Right kidney (tissue), 1 donor: ENCODE results near the gene SPRED3.
A peak's percentile ranks its signal among the peaks of the same experiment; 100 is the strongest.
"Not testable (repeated sequence)": the region's sequence is repeated elsewhere in the genome, so short reads cannot be mapped to it uniquely, and the experiment has no call there.

Experiments
- DNase-seq: peaks from one replicate; pipeline ENCODE4 v3.0.0-alpha.2; 2016

The SPRED3 gene

GRCh38 chr19:38420935-38421334 is 32.4 kb downstream of the SPRED3 start:
- no peak for DNase-seq

DNA sequence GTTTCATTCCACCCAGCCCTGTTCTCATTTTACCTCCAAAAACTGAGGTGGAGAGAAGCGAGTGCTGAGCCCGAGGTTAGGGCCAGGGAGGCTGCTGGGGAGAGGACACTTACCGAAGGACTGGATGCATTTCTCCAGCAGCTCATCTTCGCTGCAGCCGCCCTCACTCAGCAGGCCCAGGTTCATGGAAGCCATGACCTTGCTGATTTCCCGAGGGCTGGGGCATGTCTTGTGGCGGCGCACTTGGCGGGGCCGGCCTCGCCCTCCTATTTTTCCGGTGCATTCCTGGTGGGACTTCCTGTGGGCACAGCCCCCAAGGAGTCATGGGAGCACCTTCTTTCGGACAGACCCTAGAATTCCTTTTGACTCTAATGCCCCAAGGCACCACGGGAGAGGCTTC is 33.4 kb downstream of the SPRED3 start:
- no peak for DNase-seq

- no peak for DNase-seq
Observed at GRCh38 chr19:38422438-38422837, 33.9 kb downstream of the SPRED3 start.

GRCh38 chr19:38424272-38424671 is 35.8 kb downstream of the SPRED3 start:
- no peak for DNase-seq

- DNase-seq, result no peak
Observed at GRCh38 chr19:38425222-38425809, 36.8 kb downstream of the SPRED3 start.

DNA sequence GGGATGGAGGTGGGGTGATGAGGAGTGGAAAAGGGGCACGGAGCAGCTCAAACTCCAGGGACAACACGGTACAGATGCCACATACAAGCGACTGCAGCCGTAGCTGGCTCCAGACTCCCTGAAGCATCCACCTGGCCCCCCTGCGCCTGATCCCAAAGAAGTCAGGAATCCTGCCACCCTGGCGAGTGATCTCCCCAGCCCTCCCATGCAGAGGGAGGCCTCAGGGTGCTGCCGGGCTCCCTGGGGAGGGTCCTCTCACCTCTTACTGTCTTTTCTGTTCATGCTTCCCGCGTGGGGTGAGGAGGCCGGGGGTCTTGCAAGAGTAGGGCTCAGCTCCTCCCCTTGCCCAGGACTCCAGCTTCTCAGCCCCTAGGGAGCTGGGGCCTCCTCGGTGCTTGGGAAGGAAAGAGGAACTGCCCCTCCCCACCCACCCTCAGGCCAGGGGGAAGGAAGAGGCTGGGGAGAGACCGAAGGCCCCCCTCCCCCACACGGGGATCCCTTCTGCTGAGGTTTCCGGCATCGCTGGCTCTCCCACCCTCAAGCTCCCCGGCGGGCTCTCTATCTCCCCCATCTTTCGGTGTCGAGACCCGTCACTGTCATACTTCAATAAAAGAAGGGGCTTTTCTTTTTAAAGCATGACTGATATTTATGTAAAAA is 37.4 kb downstream of the SPRED3 start, which contains the start of gene RASGRP4:
TSS of gene RASGRP4 (minus strand) at position 410 of the 657 bp plus-strand sequence. CDS start at position 282, 128 bp downstream.
- DNase-seq, result no peak

GRCh38 chr19:38427035-38427677 is 38.7 kb downstream of the SPRED3 start:
- DNase-seq, result not testable (repeated sequence)

DNA sequence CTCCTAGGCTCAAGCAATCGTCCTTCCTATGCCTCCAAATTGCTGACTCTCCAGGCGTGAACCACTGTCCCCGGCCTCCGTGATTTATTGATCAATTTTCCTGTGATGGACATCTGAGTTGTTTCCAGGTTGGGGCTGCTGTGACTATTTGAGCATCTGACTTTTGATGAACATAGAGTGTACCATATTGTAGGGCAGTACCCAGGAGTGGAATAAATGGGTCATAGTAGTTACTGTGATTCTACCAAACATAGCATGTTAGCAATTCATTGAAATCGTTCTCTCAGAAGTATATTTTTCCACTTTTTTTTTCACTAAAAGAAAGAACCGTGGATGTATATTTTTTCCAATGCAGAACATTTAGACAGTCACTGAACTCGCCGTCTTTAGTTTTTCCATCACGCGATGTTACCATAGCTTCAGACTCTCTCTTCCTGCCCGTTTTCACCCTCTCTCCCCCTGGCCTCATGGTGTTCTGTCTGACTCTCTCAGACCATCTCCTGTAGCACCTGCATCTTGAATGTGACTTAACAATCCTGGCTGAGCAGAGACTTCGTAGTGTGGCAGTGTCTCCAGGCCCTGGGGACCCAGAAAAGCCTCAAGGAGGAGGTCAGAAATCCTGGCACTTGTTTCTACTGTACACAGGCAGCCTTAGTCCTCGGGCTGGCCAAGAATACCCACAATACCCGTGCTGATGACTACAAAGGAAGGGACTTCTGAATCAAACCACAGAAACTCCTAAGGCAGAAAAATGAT is 40.7 kb downstream of the SPRED3 start:
- DNase-seq, result no peak

GRCh38 chr19:38429811-38430156 is 41.3 kb downstream of the SPRED3 start:
- no peak for DNase-seq

- no peak for DNase-seq
Observed at GRCh38 chr19:38430931-38431330, 42.4 kb downstream of the SPRED3 start.

DNA sequence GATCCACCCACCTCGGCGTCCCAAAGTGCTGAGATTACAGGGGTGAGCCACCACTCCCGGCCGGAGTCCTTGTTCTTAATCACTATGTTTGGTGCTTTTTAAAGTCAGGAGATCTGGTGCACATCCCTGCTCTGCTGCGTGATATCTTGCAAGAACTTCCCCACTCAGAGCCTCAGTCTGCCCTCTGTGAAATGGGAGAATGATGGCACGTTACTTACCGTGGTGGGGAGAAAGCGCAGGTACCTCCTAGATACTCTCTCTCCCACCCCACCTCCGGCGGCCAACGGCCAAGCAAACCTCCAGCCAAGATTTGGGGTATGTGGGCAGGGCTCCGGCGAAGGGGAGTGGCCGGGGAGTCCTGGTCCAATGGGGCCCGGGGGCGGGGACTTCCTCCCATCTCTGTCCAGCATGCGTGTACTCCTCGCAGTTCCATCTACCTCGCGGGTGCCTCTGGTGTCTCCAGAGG is 44.8 kb downstream of the SPRED3 start, which contains the start of gene RYR1:
TSS of gene RYR1 (plus strand) at position 424 of the 466 bp plus-strand sequence. CDS start 139 bp downstream, outside the sequence.
- no peak for DNase-seq

DNA sequence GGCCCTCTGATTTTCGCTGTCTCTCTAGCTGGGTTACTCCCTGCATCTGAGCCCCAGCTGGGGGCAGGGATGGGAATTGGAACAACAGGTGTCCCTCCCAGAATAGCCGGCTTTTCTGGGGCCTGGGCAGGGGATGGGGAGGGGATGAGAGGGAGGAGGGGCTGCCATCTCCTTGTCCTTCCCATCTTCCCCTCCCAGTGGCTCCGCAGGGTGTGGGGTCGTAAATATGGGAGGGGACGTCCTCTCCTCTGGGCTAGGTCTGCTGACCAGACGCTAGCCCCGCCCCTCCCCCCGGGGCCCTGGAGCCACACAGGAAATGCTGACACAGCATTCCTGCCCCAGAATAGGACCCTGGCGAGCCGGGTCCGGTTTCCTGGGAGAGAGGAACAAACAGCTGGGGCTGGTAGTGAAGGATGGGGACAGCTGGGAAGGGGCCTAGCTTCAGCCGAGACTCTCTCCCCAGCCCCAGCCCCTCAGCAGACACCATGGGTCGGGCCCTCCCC is 46.1 kb downstream of the SPRED3 start:
- DNase-seq, result peak; percentile 49

- no peak for DNase-seq
Observed at GRCh38 chr19:38437295-38437694, 48.8 kb downstream of the SPRED3 start.

DNA sequence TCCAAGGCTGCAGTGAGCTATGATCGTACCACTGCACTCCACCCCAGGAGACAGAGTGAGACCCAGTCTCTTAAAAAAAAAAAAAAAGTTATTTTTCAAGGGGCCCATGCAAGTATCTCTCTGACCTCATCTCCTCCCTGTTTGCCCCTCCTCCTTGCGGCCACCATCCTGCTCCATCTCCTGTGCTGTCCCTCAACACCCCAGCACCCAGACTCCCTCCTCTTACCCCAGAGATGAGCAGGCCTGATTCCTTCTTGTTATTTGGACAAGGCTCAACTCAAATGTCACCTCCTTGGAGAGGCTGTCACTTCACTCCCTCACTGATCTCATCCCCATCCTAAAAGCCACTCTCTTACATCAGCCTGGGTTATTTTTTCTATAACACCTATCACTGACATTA is 49.4 kb downstream of the SPRED3 start:
- DNase-seq, result no peak

DNA sequence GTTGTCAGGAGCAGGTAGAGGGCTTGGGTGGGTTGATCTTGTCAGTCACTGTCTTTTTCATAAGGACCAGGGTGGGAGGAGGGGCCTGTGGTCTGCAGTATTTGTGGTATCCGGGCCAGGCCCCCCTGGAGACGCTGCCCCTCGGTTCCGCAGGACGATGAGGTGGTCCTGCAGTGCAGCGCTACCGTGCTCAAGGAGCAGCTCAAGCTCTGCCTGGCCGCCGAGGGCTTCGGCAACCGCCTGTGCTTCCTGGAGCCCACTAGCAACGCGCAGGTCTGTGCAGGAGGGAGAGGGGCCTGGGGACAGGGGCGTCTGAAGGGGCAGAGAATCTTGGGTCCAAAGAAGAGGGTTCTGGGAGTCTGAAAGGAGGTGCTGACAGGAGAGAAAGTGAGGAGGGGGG is 52.1 kb downstream of the SPRED3 start:
- DNase-seq, result no peak

DNA sequence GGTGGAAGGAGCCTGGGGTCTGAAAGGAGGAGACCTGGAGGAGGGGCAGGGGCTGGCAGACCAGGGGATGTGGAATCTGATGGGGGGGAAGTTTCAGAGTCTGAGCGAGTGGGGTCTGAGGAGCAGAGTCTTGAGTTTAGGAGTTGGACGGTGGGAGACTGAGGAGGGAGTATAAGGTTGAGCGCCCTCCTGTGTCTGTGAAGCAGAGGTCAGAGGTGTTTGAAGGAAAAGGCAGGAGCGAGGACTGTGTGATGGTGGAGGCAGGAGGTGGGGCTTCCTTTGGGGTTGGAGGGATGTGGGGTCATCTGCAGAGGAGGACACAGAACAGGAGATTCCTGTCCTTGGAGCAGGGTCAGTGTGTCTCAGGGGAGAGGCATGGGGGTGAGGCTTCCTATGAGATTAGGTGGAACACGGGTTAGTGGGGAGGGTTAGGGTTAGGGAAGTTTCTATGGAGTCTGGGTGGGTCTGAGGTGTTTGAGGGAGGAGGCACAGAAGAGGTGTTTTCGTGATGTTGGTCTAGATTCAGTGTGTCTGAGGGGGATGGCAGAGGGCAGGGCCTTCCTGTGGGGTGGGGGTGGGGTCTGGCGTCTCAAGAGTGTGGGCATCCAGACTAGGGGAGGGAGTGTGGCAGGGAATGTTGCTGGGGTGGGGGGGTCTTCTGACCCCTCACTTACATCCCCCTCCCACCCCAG is 53.3 kb downstream of the SPRED3 start:
- no peak for DNase-seq

- no peak for DNase-seq
Observed at GRCh38 chr19:38442736-38443135, 54.2 kb downstream of the SPRED3 start.

DNA sequence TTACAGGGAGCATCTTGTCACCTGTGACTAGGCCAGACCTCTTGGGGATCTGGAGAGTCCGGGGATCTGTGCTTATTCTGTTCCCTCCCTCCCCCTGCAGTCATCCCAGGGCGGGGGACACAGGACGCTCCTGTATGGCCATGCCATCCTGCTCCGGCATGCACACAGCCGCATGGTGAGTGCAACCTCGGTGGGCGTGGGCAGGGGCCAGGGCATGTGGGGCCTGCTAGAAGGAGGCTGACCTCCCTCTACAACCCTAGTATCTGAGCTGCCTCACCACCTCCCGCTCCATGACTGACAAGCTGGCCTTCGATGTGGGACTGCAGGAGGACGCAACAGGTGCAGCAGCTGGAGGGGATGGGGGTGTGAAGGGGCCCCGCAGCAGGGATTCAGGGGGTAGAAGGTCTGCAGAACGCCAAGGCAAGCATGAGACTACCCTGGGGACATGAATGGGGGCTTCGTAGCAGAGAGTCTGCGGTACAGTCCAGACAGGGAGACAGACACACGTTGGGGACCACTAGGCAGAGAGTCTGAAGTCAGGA is 55.0 kb downstream of the SPRED3 start:
- no peak for DNase-seq

- no peak for DNase-seq
Observed at GRCh38 chr19:38444026-38444425, 55.5 kb downstream of the SPRED3 start.

DNA sequence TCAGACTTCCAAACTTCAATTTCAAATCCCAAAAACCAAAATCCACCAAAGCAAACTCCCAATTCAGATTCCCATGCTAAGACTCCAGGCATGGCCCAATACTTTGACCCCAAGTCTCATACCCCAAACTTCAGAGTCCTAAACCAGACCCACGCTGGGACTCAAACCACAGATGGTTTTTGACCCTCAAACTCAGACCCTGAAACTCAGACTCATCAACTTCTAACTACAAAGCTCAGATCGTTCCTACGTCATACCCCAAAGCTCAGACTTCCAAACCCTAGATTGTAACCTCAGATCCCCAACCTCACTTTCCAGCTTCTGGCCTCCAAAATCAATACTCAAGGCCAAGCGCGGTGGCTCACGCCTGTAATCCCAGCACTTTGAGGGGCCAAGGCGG is 56.9 kb downstream of the SPRED3 start:
- DNase-seq, result no peak

DNA sequence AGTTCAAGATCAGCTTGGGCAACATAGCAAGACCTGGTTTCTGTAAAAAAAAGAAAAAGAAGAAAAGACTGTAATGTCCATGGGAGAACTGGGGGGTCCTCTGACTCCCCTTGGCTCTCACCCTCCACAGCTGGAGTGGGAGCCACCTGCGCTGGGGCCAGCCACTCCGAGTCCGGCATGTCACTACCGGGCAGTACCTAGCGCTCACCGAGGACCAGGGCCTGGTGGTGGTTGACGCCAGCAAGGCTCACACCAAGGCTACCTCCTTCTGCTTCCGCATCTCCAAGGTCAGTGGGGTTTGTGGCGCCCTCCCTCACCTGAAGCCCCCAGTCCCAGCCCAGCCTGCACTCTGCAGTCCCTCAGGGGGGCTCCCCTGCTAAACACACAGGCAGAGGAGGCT is 59.7 kb downstream of the SPRED3 start:
- no peak for DNase-seq
